Measurements from ENCODE around the gene WDR37.

Gene WDR37

GRCh38 chr10:1122349-1122748 is 66.2 kb downstream of the WDR37 start:
- H3K4me3 ChIP-seq (ENCODE audit: low read depth, low read length) = no peak overlapping the region

DNA sequence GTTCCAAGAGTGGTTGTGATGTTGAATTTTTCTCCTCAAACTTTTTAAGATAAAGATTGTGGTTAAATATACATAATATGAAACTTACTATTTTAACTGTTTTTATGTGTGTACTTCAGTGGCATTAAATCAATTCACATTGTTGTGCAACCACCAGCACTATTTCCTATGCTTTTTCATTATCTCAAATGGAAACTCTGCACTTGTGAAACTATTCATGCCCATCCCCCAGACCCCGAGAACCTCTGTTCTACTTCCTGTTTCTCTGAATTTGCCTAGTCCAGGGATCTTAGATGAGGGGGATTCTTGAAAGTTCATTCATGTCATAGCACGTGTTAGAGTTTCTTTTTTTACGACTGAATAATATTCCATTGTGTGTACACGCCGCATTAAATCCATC is 67.0 kb downstream of the WDR37 start:
- no peak overlapping the region for H3K4me3 ChIP-seq (ENCODE audit: low read depth, low read length)

- H3K4me3 ChIP-seq (ENCODE audit: low read depth, low read length) = no peak overlapping the region
Measured at GRCh38 chr10:1123972-1124371, 67.8 kb downstream of the WDR37 start.

DNA sequence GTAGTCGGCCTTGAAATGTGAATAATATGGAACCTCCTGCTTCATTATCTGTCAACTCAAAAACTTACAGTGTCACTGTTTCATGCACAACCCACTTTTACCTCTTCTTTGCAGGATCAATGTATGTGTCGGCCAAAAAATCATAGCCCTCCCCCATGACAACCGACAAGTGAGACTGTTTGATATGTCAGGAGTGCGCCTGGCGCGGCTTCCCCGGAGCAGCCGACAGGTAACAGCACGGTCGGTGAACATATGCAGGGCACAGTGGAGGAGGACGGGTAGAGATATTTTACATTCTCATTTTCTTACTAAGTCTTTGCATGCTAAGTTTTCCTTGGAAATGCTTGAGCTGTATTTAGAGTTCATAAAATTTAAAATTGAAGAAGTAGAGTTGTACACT is 68.6 kb downstream of the WDR37 start:
- no peak overlapping the region for H3K4me3 ChIP-seq (ENCODE audit: low read depth, low read length)

- no peak overlapping the region for H3K4me3 ChIP-seq (ENCODE audit: low read depth, low read length)
Measured at GRCh38 chr10:1126461-1126860, 70.3 kb downstream of the WDR37 start.

DNA sequence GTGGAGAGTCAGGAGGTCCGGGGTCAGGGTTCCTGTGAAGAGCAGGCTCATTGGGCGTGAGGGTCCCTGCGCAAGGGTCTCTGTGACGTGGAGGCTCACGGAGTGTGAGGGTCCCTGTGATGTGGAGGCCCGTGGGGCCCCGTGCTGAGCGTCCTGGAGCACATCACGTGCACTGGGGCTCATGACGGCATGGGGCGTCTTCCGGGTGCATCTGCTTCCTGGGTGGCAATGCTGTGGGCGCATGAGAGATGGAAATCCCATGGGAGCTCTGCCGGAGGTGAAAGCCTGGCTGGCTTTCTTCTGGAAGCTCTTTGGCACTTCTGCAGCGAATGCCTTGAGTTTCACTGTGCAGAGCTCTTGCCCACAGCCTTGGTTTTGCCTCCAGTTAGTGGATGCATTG is 71.4 kb downstream of the WDR37 start:
- no peak overlapping the region for H3K4me3 ChIP-seq (ENCODE audit: low read depth, low read length)

- H3K4me3 ChIP-seq (ENCODE audit: low read depth, low read length) = no peak overlapping the region
Measured at GRCh38 chr10:1128115-1128514, 71.9 kb downstream of the WDR37 start.

DNA sequence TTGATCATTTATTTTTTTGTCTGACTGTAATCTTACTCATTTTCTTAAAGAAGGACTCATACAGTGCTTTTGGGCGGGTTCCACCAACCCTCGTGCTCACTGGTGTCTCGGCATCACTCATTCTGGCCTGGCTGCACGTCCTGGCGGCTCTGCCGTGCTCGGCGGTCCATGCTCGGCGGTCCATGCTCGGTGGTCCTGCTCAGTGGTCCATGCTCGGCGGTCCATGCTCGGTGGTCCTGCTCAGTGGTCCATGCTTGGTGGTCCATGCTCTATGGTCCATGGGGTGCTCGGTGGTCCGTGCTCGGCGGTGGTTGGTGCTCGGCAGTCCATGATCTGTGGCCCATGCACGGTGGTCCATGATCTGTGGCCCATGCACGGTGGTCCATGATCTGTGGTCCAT is 72.5 kb downstream of the WDR37 start:
- H3K4me3 ChIP-seq (ENCODE audit: low read depth, low read length) = no peak overlapping the region

- no peak overlapping the region for H3K4me3 ChIP-seq (ENCODE audit: low read depth, low read length)
Measured at GRCh38 chr10:1130226-1130625, 74.0 kb downstream of the WDR37 start.

DNA sequence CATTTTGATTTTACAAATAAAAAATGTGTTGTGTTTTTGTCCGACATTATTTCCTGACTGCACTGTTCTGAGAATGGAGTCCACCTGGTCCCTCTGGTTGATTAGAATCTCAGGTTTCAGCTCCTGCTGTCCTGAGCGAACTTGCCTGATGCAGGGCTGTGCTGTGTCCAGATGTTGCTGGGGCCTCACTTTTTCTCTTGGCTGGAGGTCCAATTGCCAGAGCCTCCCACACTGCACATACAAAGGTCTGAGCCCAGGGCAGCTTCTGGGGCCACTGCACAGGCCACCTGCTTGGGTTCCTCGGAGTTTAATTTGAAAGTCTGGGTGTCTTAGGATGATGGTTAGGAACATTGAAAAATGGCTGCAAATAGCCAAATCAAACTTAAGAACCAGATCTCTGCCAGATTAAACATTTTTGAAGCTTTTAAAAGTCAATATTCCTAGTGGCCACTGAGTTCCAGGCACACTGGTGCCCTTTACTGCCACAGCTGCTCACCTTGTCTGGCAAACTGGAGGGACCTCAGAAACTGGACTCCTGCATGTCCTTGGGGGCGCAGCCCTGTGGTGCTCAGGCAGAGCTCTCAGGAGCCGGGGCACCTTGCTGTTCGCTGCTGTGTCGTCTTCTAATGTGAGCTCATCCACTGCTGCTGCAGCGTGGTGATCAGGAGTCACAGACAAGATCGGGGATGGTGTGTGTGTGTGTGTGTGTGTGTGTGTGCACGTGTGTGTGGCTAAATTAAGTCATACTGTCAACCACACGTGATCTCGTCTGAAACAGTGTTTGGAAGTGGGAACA is 75.0 kb downstream of the WDR37 start:
- H3K4me3 ChIP-seq (ENCODE audit: low read depth, low read length) = no peak overlapping the region

DNA sequence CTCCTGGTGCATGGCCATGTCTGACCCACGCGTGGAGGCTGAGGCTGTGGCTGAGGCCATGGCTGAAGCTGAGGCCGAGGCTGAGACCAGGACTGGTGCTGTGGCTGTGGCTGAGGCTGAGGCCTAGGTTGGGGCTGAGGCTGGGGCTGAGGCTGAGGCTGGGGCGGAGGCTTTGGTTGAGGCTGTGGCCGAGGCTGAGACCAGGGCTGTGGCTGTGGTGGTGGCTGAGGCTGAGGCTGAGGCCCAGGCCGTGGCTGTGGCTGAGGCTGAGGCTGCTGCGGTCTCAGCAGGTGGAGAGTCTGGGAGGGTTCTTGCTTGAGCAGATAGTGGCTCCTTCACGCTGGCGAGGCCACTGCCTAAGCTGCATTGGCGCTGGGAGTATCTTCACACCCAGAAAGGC is 76.4 kb downstream of the WDR37 start:
- no peak overlapping the region for H3K4me3 ChIP-seq (ENCODE audit: low read depth, low read length)

GRCh38 chr10:1133495-1134045 is 77.4 kb downstream of the WDR37 start:
- H3K4me3 ChIP-seq (ENCODE audit: low read depth, low read length) = no peak overlapping the region

- H3K4me3 ChIP-seq (ENCODE audit: low read depth, low read length) = no peak overlapping the region
Measured at GRCh38 chr10:1134156-1134555, 78.0 kb downstream of the WDR37 start.

GRCh38 chr10:1136268-1136667 is 80.1 kb downstream of the WDR37 start:
- no peak overlapping the region for H3K4me3 ChIP-seq (ENCODE audit: low read depth, low read length)

DNA sequence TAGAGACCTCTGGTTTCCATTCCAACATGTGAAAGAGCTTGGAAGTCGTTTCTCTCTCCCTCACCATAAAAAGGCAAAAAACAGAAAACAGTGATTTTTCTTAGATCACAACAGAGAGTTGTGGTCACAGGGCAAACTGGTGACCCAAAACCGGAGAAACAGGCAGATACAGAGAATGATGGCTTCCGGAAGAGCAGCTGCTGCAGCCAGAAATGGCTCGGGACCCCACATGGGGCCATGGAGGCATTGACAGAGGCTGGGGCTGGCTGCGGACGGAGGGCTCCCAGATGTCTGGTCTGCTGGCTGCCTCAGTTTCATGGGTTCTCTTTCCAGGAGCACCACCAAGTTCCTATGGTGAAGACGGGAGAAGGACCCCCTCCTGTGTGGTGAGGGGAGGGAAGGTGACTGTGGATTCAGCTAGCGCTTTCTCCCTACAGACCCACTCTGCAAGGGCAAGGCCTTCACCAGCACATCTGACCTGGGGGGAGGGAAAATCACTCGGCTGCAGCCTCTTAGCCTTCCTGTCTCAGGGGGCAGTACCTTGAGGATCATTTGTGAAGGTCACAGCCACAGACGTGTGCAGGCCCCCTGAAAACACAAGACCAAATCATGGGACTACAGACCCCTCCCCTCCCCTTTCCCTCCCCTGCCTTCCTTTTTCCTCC is 81.4 kb downstream of the WDR37 start:
- H3K4me3 ChIP-seq (ENCODE audit: low read depth, low read length) = no peak overlapping the region

GRCh38 chr10:1138529-1138928 is 82.3 kb downstream of the WDR37 start:
- H3K4me3 ChIP-seq (ENCODE audit: low read depth, low read length) = no peak overlapping the region

GRCh38 chr10:1141261-1141660 is 85.1 kb downstream of the WDR37 start:
- H3K4me3 ChIP-seq (ENCODE audit: low read depth, low read length) = no peak overlapping the region

DNA sequence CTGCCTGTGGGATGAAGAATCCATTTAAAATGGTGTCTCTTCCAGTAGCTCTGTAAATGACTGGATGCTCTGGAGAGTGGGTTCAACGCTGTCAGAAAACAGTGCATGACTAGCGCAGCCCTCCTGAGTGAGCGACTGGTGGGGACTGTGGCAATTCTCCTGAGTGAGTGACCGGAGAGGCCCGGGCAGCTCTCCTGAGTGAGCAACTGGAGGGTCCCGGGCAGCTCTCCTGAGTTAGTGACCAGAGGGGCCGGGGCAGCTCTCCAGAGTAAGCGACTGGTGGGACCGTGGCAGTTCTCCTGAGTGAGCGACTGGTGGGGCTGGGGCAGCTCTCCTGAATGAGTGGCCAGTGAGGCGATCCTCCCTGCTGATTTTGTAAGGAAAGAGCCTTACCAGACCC is 85.5 kb downstream of the WDR37 start:
- no peak overlapping the region for H3K4me3 ChIP-seq (ENCODE audit: low read depth, low read length)

- no peak overlapping the region for H3K4me3 ChIP-seq (ENCODE audit: low read depth, low read length)
Measured at GRCh38 chr10:1142596-1142995, 86.4 kb downstream of the WDR37 start.

- no peak overlapping the region for H3K4me3 ChIP-seq (ENCODE audit: low read depth, low read length)
Measured at GRCh38 chr10:1147810-1148209, 91.6 kb downstream of the WDR37 start.

- H3K4me3 ChIP-seq (ENCODE audit: low read depth, low read length) = no peak overlapping the region
Measured at GRCh38 chr10:1148855-1149605, 92.8 kb downstream of the WDR37 start.

Measured in iPS-11a (cell line).